Measurements from ENCODE around the gene KL.

GRCh38 chr13:33103457-33103856 is 87.2 kb downstream of the KL start:
- TF ChIP-seq CTCF (IDR thresholded peaks at IDR 0.05) (no peak), POLR2A (IDR thresholded peaks at IDR 0.05) (no peak)

Measured in uterus (tissue), 2 donors.